GM12878 (cell line): ENCODE data around the gene FGFR1OP2. TPM values are rescaled to one million over a fixed set of nuclear protein-coding genes. Genes with fewer than 3 reads are reported as not detected.
A peak's percentile ranks its signal among the peaks of the same experiment; 100 is the strongest.

Source experiments
- CREM ChIP-seq: IDR thresholded peaks from 2 replicates; pipeline ENCODE4 v1.6.1; 2014; ENCODE audit warnings: antibody characterized with exemption, low read depth
- E2F4 ChIP-seq: IDR thresholded peaks from 2 replicates; pipeline ENCODE4 v1.6.1; 2012; ENCODE audit warnings: low read depth, low read length, improper control_type of control experiment
- ETV6 ChIP-seq, 2 experiments: fragments of 450-650 bp in 1 of 2; IDR thresholded peaks in 1 of 2; conservative IDR thresholded peaks in 1 of 2; 2 replicates each; pipeline ENCODE4 v1.6.1; 2014; ENCODE audit warnings: antibody characterized with exemption in 1 of 2, borderline replicate concordance in 1 of 2, low read depth in 1 of 2, mild to moderate bottlenecking in 1 of 2, moderate library complexity in 1 of 2
- HDAC6 ChIP-seq: fragments of 200-600 bp; sonication (generic); IDR thresholded peaks from one replicate; pipeline ENCODE4 v1.8.0; 2017; ENCODE audit warnings: antibody characterized with exemption; ENCODE audit not compliant: unreplicated experiment
- KAT2A ChIP-seq: conservative IDR thresholded peaks from 2 replicates; pipeline ENCODE4 v1.6.1; 2011; ENCODE audit warnings: low read depth, low read length; ENCODE audit not compliant: control insufficient read depth
- MEF2B ChIP-seq: fragments of 450-650 bp; IDR thresholded peaks from 2 replicates; pipeline ENCODE4 v1.6.1; 2018; ENCODE audit warnings: mild to moderate bottlenecking, moderate library complexity; ENCODE audit not compliant: partially characterized antibody, poor library complexity, severe bottlenecking
- MTA3 ChIP-seq: IDR thresholded peaks from 2 replicates; pipeline ENCODE4 v1.6.1; 2012; ENCODE audit warnings: low read length, inconsistent platforms, borderline replicate concordance
- NFIC ChIP-seq: IDR thresholded peaks from 2 replicates; pipeline ENCODE4 v1.6.1; 2012; ENCODE audit warnings: low read depth, mild to moderate bottlenecking, inconsistent platforms, low read length, moderate library complexity
- NR2C1 ChIP-seq: fragments of 450-650 bp; IDR thresholded peaks from 2 replicates; pipeline ENCODE4 v1.6.1; 2017; ENCODE audit warnings: antibody characterized with exemption, mild to moderate bottlenecking, moderate library complexity
- NR2C2 ChIP-seq: IDR thresholded peaks from 2 replicates; pipeline ENCODE4 v1.6.1; 2011; ENCODE audit warnings: borderline replicate concordance, low read depth; ENCODE audit not compliant: control insufficient read depth, insufficient read length
- NRF1 ChIP-seq: conservative IDR thresholded peaks from 2 replicates; pipeline ENCODE4 v1.6.1; 2011; ENCODE audit warnings: mild to moderate bottlenecking, low read depth, low read length, improper control_type of control experiment
- PAX8 ChIP-seq: fragments of 450-650 bp; IDR thresholded peaks from 2 replicates; pipeline ENCODE4 v1.6.1; 2017; ENCODE audit warnings: mild to moderate bottlenecking, moderate library complexity
- PML ChIP-seq: IDR thresholded peaks from 2 replicates; pipeline ENCODE4 v1.6.1; 2012; ENCODE audit warnings: low read length, inconsistent platforms
- RCOR1 ChIP-seq: conservative IDR thresholded peaks from 2 replicates; pipeline ENCODE4 v1.6.1; 2012; ENCODE audit warnings: low read depth, low read length, improper control_type of control experiment
- RELB ChIP-seq: fragments of 450-650 bp; IDR thresholded peaks from 2 replicates; pipeline ENCODE4 v1.6.1; 2017; ENCODE audit warnings: low read depth, mild to moderate bottlenecking, moderate library complexity
- STAT1 ChIP-seq: fragments of 450-650 bp; conservative IDR thresholded peaks from 2 replicates; pipeline ENCODE4 v1.6.1; 2014; ENCODE audit warnings: antibody characterized with exemption, mild to moderate bottlenecking
- SUPT20H ChIP-seq: IDR thresholded peaks from 2 replicates; pipeline ENCODE4 v1.6.1; 2011; ENCODE audit warnings: low read depth, mild to moderate bottlenecking, low read length, moderate library complexity, borderline replicate concordance; ENCODE audit not compliant: control insufficient read depth
- TCF12 ChIP-seq: IDR thresholded peaks from 2 replicates; pipeline ENCODE4 v1.6.1; 2011; ENCODE audit warnings: low read depth, mild to moderate bottlenecking, low read length
- TCF7 ChIP-seq: IDR thresholded peaks from 2 replicates; pipeline ENCODE4 v1.6.1; 2014; ENCODE audit warnings: antibody characterized with exemption, borderline replicate concordance
- ZNF207 ChIP-seq: fragments of 450-650 bp; IDR thresholded peaks from 2 replicates; pipeline ENCODE4 v1.6.1; 2014; ENCODE audit warnings: antibody characterized with exemption, mild to moderate bottlenecking, borderline replicate concordance
- ZNF217 ChIP-seq: fragments of 450-650 bp; IDR thresholded peaks from 2 replicates; pipeline ENCODE4 v1.6.1; 2017; ENCODE audit warnings: antibody characterized with exemption, mild to moderate bottlenecking
- polyA plus RNA-seq, 11 experiments: library from polyadenylated mRNA; depleted of rRNA in 4 of 11; unstranded in 6 of 11; stranded (reverse) in 5 of 11; fragments of >200 nt; fragmentation: Nextera tagmentation in 4 of 11; fragmentation: Illumina TruSeq in 1 of 11; extraction: Ambion mirVana in 4 of 11; extraction: Trizol in 1 of 11; gene quantifications; 1 replicate in 1 of 11; 2 replicates in 10 of 11; pipeline versions ENCODE4 v1.2.1 to v1.2.3, GENCODE V29; 2011 to 2016; ENCODE audit warnings: inconsistent platforms in 2 of 11, missing spikeins in 2 of 11, low read depth in 1 of 11
- total RNA-seq, 4 experiments: library from RNA; depleted of rRNA in 3 of 4; stranded (reverse); fragments of >200 nt in 3 of 4; fragmentation: Illumina TruSeq in 1 of 4; extraction: Trizol in 1 of 4; gene quantifications; 2 replicates each; pipeline versions ENCODE4 v1.2.1 to v1.2.3, GENCODE V29; 2013 to 2021
- TF ChIP-seq, protein P1 (sequence below): fragments of 450-650 bp; IDR thresholded peaks from 2 replicates; pipeline ENCODE4 v1.6.1; 2018; ENCODE audit warnings: mild to moderate bottlenecking, low read depth, moderate library complexity; ENCODE audit not compliant: partially characterized antibody
- TF ChIP-seq, protein P2 (sequence below): IDR thresholded peaks from 2 replicates; pipeline ENCODE4 v1.6.1; 2011; ENCODE audit warnings: borderline replicate concordance, low read depth, mild to moderate bottlenecking, moderate library complexity, low read length; ENCODE audit not compliant: insufficient read depth, poor library complexity, severe bottlenecking

Gene FGFR1OP2
- total and polyA plus RNA-seq, 10 of the 15 experiments (the other 5 are each of a cell fraction or from before 2014, with no cell fraction given), result 28.5 to 59.1 (median 38.3) TPM

GRCh38 chr12:26937863-26938700 lies at the start of gene FGFR1OP2, which contains the start of gene INTS13 (continued):
- TF ChIP-seq E2F4 (no peak), ZNF207 (no peak), RCOR1 (peak; percentile 97), NR2C1 (no peak), TCF7 (no peak), ETV6 (conservative IDR thresholded peaks at IDR 0.05 in 1 of 2, IDR thresholded peaks at IDR 0.05 in 1 of 2; ENCODE audit: borderline replicate concordance in 1 of 2, low read depth in 1 of 2) (no peak), NR2C2 (no peak), STAT1 (no peak), CREM (peak; percentile 41; the same call in 1 of the 2 replicates), KAT2A (no peak), NRF1 (peak; percentile 96), MTA3 (no peak; the same call in 1 of the 2 replicates), NFIC (no peak), PML (peak; percentile 82; the same call in 1 of the 2 replicates), RELB (peak; percentile 83; the same call in 1 of the 2 replicates), TCF12 (peak; percentile 36; the same call in 1 of the 2 replicates), SUPT20H (no peak), HDAC6 (no peak), MEF2B (no peak), PAX8 (no peak), ZNF217 (no peak)
- TF ChIP-seq, protein P1, sequence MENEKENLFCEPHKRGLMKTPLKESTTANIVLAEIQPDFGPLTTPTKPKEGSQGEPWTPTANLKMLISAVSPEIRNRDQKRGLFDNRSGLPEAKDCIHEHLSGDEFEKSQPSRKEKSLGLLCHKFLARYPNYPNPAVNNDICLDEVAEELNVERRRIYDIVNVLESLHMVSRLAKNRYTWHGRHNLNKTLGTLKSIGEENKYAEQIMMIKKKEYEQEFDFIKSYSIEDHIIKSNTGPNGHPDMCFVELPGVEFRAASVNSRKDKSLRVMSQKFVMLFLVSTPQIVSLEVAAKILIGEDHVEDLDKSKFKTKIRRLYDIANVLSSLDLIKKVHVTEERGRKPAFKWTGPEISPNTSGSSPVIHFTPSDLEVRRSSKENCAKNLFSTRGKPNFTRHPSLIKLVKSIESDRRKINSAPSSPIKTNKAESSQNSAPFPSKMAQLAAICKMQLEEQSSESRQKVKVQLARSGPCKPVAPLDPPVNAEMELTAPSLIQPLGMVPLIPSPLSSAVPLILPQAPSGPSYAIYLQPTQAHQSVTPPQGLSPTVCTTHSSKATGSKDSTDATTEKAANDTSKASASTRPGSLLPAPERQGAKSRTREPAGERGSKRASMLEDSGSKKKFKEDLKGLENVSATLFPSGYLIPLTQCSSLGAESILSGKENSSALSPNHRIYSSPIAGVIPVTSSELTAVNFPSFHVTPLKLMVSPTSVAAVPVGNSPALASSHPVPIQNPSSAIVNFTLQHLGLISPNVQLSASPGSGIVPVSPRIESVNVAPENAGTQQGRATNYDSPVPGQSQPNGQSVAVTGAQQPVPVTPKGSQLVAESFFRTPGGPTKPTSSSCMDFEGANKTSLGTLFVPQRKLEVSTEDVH, result no peak
- TF ChIP-seq, protein P2, sequence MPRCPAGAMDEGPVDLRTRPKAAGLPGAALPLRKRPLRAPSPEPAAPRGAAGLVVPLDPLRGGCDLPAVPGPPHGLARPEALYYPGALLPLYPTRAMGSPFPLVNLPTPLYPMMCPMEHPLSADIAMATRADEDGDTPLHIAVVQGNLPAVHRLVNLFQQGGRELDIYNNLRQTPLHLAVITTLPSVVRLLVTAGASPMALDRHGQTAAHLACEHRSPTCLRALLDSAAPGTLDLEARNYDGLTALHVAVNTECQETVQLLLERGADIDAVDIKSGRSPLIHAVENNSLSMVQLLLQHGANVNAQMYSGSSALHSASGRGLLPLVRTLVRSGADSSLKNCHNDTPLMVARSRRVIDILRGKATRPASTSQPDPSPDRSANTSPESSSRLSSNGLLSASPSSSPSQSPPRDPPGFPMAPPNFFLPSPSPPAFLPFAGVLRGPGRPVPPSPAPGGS, result no peak
